GM19099 (cell line): ENCODE measurements around the gene CCNE1.

ENCODE experiments used
- POLR2A ChIP-seq: IDR thresholded peaks from 3 replicates; pipeline ENCODE4 v1.6.1; 2011; ENCODE audit warnings: low read depth; ENCODE audit not compliant: insufficient read length; ENCODE audit errors: extremely low read depth

Gene CCNE1

GRCh38 chr19:29867984-29868383, 56.2 kb downstream of the CCNE1 start:
- no peak for TF ChIP-seq POLR2A

- no peak for TF ChIP-seq POLR2A
Observed at GRCh38 chr19:29871143-29871542, 59.4 kb downstream of the CCNE1 start.

GRCh38 chr19:29872224-29872731, 60.5 kb downstream of the CCNE1 start:
- TF ChIP-seq POLR2A: no peak

- no peak for TF ChIP-seq POLR2A
Observed at GRCh38 chr19:29873024-29873800, 61.4 kb downstream of the CCNE1 start.
